ENCODE measurements around the gene NF2. TPM values are rescaled to one million over a fixed set of nuclear protein-coding genes. Genes with fewer than 3 reads are reported as not detected.

Gene NF2
- total and polyA plus RNA-seq, 3 donors from 2014 or later = 23.4 to 45.2 (median 32.5) TPM

DNA sequence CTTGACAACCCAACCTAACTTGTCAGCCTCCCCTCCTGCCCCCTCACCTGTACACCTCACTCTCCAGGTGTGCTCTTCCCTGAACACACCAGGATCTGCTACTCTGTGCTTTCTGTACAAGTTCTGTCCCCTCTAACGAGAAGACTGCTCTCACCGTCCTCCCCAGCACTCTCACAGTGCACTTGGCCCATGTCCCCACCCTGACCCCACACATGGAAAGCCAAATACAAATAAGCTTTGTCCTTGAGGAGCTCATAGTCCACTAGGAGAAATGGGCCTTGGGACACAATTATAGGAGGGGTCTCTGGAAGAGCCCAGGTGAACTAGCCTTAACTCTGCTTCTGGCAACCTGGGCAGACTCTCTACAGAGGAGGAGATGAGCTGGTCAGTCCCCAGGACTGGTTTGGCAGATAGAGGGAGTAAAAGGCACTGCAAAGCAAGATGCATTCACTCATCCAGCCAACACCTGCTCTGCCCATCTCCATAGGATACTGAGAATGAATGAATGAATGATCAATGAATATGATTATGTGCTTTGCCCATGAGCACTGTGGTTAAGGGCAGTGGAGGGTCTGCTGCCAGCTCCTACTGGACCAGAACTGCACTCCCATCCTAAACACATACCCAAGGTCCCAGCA is 32.4 kb upstream of the NF2 start:
- H3K4me1 ChIP-seq = no peaks in the 10 kb centered on the region
- H3K27me3 ChIP-seq = no peaks in the 10 kb centered on the region
- H3K9me3 ChIP-seq = no peaks in the 10 kb centered on the region
- DNase-seq = no peak
- no peak overlapping the region for H3K4me3 ChIP-seq
- no peaks in the 10 kb centered on the region for H3K36me3 ChIP-seq (ENCODE audit: low read depth, missing control alignments)
- intact Hi-C loops (cut with DNase I; ENCODE audit: low total_unique reads) = no loop called here
- WGBS, 2 donors = 67 to 77% methylated on average over 2 of the region's 2 CpGs
- no peak overlapping the region for H3K27ac ChIP-seq
- TF ChIP-seq CTCF (IDR thresholded peaks at IDR 0.05) (no peak), POLR2A (IDR thresholded peaks at IDR 0.05) (no peak)

DNA sequence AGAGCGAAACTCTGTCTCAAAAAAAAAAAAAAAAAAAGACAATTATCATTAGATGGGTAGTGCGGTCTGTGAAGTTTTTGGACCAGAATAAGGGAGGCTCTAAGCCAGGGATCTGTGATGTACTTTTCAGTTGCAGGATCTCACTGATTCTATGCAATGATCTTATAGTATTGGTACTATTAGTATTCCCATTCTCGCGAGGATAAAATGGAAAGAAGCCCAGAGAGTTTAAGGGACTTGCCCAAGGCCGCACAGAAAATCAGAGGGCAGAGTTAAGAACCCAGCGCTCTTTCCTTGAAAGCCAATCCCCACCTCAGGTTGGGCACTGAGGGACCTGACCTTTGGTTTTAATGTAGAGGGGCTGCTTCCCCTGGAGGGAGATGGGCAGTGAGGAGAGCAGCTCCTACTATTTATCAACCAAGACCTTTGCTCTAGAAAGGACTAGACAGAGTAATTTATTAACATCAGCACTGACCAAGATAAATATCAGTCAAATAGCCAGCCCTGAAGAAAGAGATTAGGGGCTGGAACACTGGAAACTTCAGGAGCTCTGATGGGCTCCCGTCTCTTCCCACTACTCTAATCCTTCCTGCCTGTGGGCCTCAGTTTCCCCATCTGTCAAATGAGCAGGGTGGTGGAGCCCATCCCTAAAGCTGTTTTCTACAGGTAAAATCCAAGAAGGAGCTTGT is 28.5 kb upstream of the NF2 start:
- intact Hi-C loops (cut with DNase I; ENCODE audit: low total_unique reads) = no loop called here
- no peaks in the 10 kb centered on the region for H3K4me1 ChIP-seq
- 81 to 87% methylated on average over 7 of the region's 7 CpGs for WGBS, 2 donors
- no peak for DNase-seq
- no peak overlapping the region for H3K4me3 ChIP-seq
- no peaks in the 10 kb centered on the region for H3K27me3 ChIP-seq
- TF ChIP-seq CTCF (IDR thresholded peaks at IDR 0.05) (no peak), POLR2A (IDR thresholded peaks at IDR 0.05) (no peak)
- H3K36me3 ChIP-seq (ENCODE audit: low read depth, missing control alignments) = no peaks in the 10 kb centered on the region
- no peaks in the 10 kb centered on the region for H3K9me3 ChIP-seq
- no peak overlapping the region for H3K27ac ChIP-seq

- intact Hi-C loops (cut with DNase I; ENCODE audit: low total_unique reads) = no loop called here
- 80 to 81% methylated on average over 10 of the region's 10 CpGs for WGBS, 2 donors
- TF ChIP-seq POLR2A (IDR thresholded peaks at IDR 0.05) = no peak
- TF ChIP-seq CTCF (IDR thresholded peaks at IDR 0.05) = no peak
Observed at GRCh38 chr22:29578462-29579200, 24.8 kb upstream of the NF2 start.

GRCh38 chr22:29580200-29580810 is 23.1 kb upstream of the NF2 start:
- no peaks in the 10 kb centered on the region for H3K9me3 ChIP-seq
- no peaks in the 10 kb centered on the region for H3K27me3 ChIP-seq
- 15 to 16% methylated on average over 8 of the region's 8 CpGs for WGBS, 2 donors
- peak overlapping the region; percentile 65 to 68 for H3K4me3 ChIP-seq
- intact Hi-C loops (cut with DNase I; ENCODE audit: low total_unique reads) = no loop called here
- no peaks in the 10 kb centered on the region for H3K36me3 ChIP-seq (ENCODE audit: low read depth, missing control alignments)
- no peaks in the 10 kb centered on the region for H3K4me1 ChIP-seq
- peak overlapping the region; percentile 3 to 38 for H3K27ac ChIP-seq
- no peak for TF ChIP-seq POLR2A (IDR thresholded peaks at IDR 0.05)
- no peak for TF ChIP-seq CTCF (IDR thresholded peaks at IDR 0.05)
- no peak for DNase-seq

More at GRCh38 chr22:29578462-29579200, 24.8 kb upstream of the NF2 start:
- no peak for DNase-seq
- Histone ChIP-seq H3K4me1 (no peaks in the 10 kb centered on the region), H3K27ac (no peak overlapping the region), H3K4me3 (no peak overlapping the region), H3K27me3 (no peaks in the 10 kb centered on the region), H3K9me3 (no peaks in the 10 kb centered on the region), H3K36me3 (ENCODE audit: low read depth, missing control alignments) (no peaks in the 10 kb centered on the region)

Measured in testis (tissue), 3 donors.